ENCODE results near the gene LSM14A.

DNA sequence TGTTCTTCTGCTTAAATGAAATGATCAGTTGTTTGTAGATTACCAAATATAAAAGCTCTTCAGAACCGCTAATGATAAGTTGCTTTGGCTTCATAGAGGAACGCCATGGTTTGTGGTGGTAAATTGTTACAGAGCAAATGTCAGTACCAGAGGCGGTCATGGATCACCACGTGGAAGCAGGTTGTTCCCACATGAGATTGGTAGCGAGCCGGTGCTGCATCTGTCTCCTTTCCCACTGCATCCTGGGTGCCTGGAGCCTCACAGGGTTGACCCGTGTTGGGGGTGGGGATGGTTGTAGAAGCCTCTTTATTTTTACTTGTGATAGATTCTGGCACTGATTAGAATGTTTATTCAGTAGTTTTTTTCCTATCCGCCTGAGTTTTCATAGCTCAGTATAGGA is 96.8 kb downstream of the LSM14A start:
- TF ChIP-seq, protein P1, sequence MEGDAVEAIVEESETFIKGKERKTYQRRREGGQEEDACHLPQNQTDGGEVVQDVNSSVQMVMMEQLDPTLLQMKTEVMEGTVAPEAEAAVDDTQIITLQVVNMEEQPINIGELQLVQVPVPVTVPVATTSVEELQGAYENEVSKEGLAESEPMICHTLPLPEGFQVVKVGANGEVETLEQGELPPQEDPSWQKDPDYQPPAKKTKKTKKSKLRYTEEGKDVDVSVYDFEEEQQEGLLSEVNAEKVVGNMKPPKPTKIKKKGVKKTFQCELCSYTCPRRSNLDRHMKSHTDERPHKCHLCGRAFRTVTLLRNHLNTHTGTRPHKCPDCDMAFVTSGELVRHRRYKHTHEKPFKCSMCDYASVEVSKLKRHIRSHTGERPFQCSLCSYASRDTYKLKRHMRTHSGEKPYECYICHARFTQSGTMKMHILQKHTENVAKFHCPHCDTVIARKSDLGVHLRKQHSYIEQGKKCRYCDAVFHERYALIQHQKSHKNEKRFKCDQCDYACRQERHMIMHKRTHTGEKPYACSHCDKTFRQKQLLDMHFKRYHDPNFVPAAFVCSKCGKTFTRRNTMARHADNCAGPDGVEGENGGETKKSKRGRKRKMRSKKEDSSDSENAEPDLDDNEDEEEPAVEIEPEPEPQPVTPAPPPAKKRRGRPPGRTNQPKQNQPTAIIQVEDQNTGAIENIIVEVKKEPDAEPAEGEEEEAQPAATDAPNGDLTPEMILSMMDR (IDR thresholded peaks at IDR 0.05) = no peak
- no peak for TF ChIP-seq POLR2A (IDR thresholded peaks at IDR 0.05)

Data from lower leg skin (tissue), 3 donors.